HFF-Myc (cell line): ENCODE data around the gene DOCK4.

Experiments used
- DNase-seq: peaks from one replicate; pipeline ENCODE4 v3.0.0-alpha.2; 2011; ENCODE audit warnings: low read depth; ENCODE audit errors: extremely low read depth
- H3K4me3 ChIP-seq: replicated peaks from 2 replicates; pipeline ENCODE4 v1.5.1; 2011; ENCODE audit warnings: low read depth, mild to moderate bottlenecking, control low read depth, low read length
- TF ChIP-seq, protein P1 (sequence below): IDR thresholded peaks from 2 replicates; pipeline ENCODE4 v1.5.1; 2012; ENCODE audit warnings: mild to moderate bottlenecking, low read depth, low read length, control low read depth; ENCODE audit errors: missing control alignments

Gene DOCK4

DNA sequence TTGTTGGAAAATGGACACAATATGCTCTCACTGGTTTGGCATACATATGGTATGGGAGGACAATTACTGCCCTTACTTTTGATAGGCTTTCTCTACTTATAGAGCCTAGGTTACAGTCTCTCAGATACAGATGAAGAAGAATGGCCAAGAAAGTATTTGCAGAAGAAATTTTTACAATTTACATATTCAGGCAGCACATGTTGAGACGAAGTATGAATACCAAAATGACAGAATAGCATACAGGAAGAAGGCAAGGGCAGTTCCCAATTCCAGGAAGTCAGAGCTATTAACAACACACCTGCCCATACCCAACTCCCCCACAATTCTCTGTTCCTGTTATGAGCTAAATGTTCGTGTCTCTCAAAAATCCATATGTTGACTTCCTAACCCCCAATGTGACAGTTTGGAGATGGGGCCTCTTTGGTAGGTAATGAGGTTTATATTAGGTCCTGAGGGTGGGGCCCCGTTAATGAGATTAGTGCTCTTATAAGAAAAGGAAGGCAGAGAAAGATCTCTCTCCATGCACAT, 67.8 kb downstream of the DOCK4 start:
- TF ChIP-seq, protein P1, sequence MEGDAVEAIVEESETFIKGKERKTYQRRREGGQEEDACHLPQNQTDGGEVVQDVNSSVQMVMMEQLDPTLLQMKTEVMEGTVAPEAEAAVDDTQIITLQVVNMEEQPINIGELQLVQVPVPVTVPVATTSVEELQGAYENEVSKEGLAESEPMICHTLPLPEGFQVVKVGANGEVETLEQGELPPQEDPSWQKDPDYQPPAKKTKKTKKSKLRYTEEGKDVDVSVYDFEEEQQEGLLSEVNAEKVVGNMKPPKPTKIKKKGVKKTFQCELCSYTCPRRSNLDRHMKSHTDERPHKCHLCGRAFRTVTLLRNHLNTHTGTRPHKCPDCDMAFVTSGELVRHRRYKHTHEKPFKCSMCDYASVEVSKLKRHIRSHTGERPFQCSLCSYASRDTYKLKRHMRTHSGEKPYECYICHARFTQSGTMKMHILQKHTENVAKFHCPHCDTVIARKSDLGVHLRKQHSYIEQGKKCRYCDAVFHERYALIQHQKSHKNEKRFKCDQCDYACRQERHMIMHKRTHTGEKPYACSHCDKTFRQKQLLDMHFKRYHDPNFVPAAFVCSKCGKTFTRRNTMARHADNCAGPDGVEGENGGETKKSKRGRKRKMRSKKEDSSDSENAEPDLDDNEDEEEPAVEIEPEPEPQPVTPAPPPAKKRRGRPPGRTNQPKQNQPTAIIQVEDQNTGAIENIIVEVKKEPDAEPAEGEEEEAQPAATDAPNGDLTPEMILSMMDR, result no peak
- no peak overlapping the region for H3K4me3 ChIP-seq

DNA sequence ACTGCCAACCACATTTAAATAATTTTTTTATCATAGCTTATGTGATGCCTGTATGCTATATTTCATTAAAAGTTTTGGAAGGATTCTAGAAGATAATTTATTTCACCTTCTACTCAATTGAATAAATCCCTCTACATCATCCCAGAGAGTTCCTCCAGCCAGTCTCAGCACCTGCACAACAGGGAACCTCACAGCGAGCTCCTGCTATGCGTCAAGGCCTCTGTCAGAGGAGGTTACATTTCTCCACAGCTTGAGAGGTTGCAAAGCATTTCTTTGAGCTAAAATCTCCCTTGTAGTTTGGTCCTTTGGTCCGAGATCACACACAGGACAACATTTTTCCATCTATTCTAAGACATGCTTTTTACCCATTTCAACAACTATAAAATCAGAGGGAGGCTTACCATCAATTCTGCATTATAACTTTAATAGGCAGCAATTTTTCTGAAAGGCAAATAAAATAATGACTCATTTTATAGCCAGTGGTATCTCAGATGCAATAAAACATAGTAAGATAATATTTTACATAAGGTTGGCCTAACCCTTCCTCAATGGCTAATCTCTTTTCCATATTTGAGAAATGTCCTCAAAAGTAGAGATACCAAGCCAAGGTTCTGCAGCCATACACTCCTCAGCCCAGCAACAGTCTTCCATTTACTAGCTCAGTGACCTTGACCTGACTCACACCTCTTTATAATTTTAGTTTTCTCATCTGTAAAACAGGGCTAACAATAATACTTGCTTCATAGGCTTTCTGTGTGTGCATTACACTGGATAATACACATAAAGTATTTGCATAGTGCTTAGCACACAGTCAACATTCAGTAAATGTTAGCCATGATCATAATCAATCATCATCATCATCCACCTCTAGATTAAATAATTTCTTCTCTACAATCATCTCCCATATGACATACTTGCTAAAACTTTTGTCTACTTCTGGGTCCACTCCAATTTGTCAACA, 68.8 kb downstream of the DOCK4 start:
- no peak overlapping the region for H3K4me3 ChIP-seq
- TF ChIP-seq, protein P1, result no peak
- no peak for DNase-seq

More for the DNA sequence above, 67.8 kb downstream of the DOCK4 start:
- no peak for DNase-seq

DNA sequence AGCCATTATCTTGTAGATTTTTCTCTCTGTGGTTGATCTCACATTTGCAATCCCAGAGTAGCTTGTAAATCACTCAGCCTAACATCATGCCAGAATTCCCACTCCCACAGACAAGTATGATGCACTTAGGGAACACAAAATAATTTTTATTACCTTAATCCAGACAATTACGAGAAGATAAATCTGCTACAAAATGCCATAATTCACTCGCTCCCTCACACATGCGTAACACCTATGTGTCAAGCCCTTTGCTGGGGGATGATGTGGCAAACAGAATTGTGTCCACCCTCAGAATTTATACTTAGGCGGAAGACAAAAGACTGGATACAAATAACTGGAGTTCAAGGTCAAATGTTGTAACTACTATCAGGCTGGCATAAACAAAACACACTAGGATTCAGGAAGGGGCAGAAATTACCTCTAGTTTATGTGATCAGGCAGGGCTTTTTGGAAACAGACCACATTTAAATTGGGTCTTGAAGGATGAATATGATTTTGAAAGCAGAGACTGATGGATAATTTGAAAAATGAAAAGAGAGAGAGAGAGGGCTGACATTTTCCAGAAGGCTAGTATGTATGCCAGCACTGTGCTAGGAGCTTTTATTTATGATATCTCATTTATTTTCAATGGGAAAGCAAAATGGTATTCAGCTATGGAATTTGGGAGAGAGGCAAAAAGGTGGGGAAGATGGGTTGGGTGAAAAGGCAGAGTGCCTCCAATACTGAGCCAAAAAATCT, 69.8 kb downstream of the DOCK4 start:
- TF ChIP-seq, protein P1, result no peak
- DNase-seq, result no peak

DNA sequence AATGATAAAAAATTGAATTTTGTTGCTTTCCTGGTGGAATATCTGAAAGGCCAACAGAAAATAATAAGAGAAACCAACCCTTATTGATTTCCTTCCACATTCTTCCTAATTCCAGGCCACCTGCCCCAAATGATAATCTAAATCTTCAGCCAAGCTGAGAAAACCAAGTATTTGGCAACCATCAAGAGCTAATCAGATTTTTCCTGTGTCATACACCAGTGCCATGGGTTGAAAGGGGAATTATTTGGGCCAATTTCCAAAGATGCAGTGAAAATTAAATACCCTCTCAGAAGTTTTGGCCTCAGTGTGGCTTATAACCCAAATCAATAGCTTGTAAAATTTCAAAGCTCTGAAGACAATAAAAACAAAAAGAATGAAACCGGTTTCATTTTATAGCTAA, 70.4 kb downstream of the DOCK4 start:
- DNase-seq, result no peak
- TF ChIP-seq, protein P1, result no peak
- no peak overlapping the region for H3K4me3 ChIP-seq

More for the DNA sequence above, 69.8 kb downstream of the DOCK4 start:
- no peak overlapping the region for H3K4me3 ChIP-seq

DNA sequence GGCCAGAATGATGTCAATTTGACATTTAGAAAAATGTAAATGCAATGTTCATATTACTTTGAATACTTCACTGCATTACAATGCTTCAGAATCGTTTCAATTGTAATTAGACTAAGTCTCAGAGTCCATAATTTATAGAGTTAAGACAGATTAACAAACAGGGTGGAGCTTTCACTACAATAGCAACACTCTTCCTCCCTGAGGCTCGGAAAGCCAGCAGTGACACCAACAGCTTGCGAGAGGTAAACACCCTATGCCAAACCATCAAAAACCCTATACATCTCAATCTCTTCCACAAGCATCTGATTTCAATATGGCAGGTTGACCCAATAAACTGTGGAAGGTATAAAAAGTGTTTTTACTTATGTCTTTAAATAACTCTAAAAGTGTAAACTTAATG, 72.2 kb downstream of the DOCK4 start:
- TF ChIP-seq, protein P1, result no peak
- DNase-seq, result no peak

DNA sequence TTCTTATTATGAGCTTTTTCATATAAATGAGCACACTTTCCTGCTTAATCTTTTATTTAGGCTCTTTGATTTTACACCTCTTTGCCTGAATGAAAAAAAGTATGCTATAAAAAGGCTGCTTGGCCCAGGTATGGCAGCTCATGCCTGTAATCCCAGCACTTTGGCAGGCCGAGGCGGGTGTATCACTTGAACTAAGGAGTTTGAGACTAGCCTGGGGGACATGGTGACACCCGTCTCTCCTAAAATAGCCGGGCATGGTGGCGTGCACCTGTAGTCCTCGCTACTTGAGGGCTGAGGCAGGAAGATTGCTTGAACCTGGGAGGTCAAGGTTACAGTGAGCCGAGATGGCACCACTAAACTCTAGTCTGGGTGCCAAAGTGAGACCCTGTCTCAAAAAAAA, 72.9 kb downstream of the DOCK4 start:
- no peak overlapping the region for H3K4me3 ChIP-seq
- TF ChIP-seq, protein P1, result no peak
- DNase-seq, result no peak

More for the DNA sequence above, 72.2 kb downstream of the DOCK4 start:
- no peak overlapping the region for H3K4me3 ChIP-seq
